Measurements from ENCODE around the gene PSMA3.

DNA sequence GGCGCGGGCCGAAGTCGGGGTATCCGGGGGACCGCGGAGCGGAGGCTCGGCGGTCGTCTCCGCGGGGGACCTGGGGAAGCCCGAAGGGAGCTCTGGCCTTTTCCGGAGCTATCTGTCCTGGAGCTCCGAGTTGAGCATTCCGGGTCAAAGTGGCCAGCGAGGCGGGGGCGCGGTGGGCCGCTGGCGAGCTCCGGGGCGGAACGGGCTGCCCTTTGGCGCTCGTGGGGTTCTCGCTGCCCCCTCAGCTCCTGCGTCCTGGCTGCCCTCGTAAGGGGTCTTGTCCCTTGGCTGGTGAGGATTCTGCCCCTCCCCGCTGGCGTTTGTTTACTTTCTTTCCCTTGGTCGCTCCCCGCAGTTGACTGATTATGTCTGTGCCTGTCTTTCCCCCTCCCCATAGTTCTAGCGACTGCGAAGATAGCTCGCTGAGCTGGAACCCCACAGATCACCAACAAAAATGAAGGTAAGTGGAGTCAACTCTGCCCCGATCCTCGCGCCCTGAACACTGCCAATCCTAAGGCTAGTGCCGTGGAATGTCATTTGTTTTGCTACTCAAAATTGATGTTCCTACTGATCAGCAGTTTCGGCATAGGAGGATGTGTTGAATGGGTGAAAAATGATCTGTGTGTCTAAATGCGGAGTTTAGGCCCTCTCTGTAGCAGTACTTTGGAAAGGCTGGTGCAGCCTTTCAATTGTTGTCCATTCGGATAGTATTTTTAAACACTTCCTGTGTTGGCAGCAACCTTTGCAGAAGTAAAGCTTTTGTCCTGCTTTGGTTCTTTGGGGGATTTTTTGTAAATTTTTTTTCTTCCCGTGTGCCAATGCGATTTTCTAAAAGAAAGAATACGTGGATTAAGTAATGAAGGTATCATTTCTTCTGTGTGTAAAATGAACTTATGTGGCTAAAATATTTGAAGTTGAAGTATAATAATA, 55.0 kb downstream of the PSMA3 start:
- TF ChIP-seq, protein P1, sequence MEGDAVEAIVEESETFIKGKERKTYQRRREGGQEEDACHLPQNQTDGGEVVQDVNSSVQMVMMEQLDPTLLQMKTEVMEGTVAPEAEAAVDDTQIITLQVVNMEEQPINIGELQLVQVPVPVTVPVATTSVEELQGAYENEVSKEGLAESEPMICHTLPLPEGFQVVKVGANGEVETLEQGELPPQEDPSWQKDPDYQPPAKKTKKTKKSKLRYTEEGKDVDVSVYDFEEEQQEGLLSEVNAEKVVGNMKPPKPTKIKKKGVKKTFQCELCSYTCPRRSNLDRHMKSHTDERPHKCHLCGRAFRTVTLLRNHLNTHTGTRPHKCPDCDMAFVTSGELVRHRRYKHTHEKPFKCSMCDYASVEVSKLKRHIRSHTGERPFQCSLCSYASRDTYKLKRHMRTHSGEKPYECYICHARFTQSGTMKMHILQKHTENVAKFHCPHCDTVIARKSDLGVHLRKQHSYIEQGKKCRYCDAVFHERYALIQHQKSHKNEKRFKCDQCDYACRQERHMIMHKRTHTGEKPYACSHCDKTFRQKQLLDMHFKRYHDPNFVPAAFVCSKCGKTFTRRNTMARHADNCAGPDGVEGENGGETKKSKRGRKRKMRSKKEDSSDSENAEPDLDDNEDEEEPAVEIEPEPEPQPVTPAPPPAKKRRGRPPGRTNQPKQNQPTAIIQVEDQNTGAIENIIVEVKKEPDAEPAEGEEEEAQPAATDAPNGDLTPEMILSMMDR (IDR thresholded peaks at IDR 0.05): no peak
- TF ChIP-seq POLR2A (IDR thresholded peaks at IDR 0.05): no peak

Measured in uterus (tissue), 2 donors.